MM.1S (cell line): ENCODE results near the gene RPL32.

Experiments
- DNase-seq: peaks from one replicate; pipeline ENCODE4 v3.0.0-alpha.2; 2015
- H2AFZ ChIP-seq: fragments of 300-600 bp; sonication (generic); 2 replicates; pipeline ENCODE4 v1.6.0; 2016; ENCODE audit warnings: antibody characterized with exemption, low read length
- H3F3A ChIP-seq: fragments of 300-600 bp; sonication (generic); 2 replicates; pipeline ENCODE4 v1.6.1; 2016; ENCODE audit warnings: mild to moderate bottlenecking, antibody characterized with exemption, low read length, moderate library complexity, mixed read lengths; ENCODE audit not compliant: insufficient read depth
- H3K27ac ChIP-seq: fragments of 300-600 bp; sonication (generic); 2 replicates; pipeline ENCODE4 v1.5.1; 2016; ENCODE audit warnings: mild to moderate bottlenecking, low read length
- H3K27me3 ChIP-seq: fragments of 300-600 bp; sonication (generic); replicated peaks from 2 replicates; pipeline ENCODE4 v1.6.0; 2016; ENCODE audit warnings: low read length; ENCODE audit not compliant: insufficient read depth
- H3K36me3 ChIP-seq: fragments of 300-600 bp; sonication (generic); replicated peaks from 2 replicates; pipeline ENCODE4 v1.6.1; 2016; ENCODE audit warnings: mild to moderate bottlenecking, low read length, mixed read lengths; ENCODE audit not compliant: insufficient read depth
- H3K4me1 ChIP-seq: fragments of 300-600 bp; sonication (generic); 2 replicates; pipeline ENCODE4 v1.6.1; 2016; ENCODE audit warnings: low read length, mixed read lengths
- H3K4me2 ChIP-seq: fragments of 300-600 bp; sonication (generic); 2 replicates; pipeline ENCODE4 v1.6.0; 2016; ENCODE audit warnings: low read depth, low read length
- H3K4me3 ChIP-seq: fragments of 300-600 bp; sonication (generic); 2 replicates; pipeline ENCODE4 v1.5.1; 2016; ENCODE audit warnings: low read length, mixed read lengths
- H3K79me2 ChIP-seq: fragments of 300-600 bp; sonication (generic); 2 replicates; pipeline ENCODE4 v1.6.1; 2016; ENCODE audit warnings: mixed run types, low read length, mixed read lengths
- H3K9ac ChIP-seq: fragments of 300-600 bp; sonication (generic); 2 replicates; pipeline ENCODE4 v1.6.1; 2016; ENCODE audit warnings: low read length, mixed read lengths
- H3K9me2 ChIP-seq: fragments of 300-600 bp; sonication (generic); replicated peaks from 2 replicates; pipeline ENCODE4 v1.6.1; 2016; ENCODE audit warnings: mild to moderate bottlenecking, low read length, mixed read lengths; ENCODE audit not compliant: insufficient read depth
- H3K9me3 ChIP-seq: fragments of 300-600 bp; sonication (generic); replicated peaks from 2 replicates; pipeline ENCODE4 v1.6.1; 2016; ENCODE audit warnings: mild to moderate bottlenecking, low read length, mixed read lengths; ENCODE audit not compliant: insufficient read depth
- H4K20me1 ChIP-seq: fragments of 300-600 bp; sonication (generic); 2 replicates; pipeline ENCODE4 v1.6.1; 2016; ENCODE audit warnings: mild to moderate bottlenecking, low read length, moderate library complexity, mixed read lengths; ENCODE audit not compliant: insufficient read depth
- EZH2 ChIP-seq: fragments of 300-600 bp; sonication (generic); optimal IDR thresholded peaks from 2 replicates; pipeline ENCODE3; 2017; ENCODE audit warnings: low read depth, mild to moderate bottlenecking, antibody characterized with exemption, low read length, mixed read lengths
- EZH2phosphoT487 ChIP-seq: fragments of 300-600 bp; sonication (generic); IDR thresholded peaks from 2 replicates; pipeline ENCODE4 v1.6.1; 2018; ENCODE audit warnings: antibody characterized with exemption, low read length
- TF ChIP-seq, protein P1 (sequence below): fragments of 300-600 bp; sonication (generic); IDR thresholded peaks from 2 replicates; pipeline ENCODE4 v1.5.1; 2016; ENCODE audit warnings: antibody characterized with exemption, low read length, mixed read lengths

RPL32 gene

GRCh38 chr3:12835052-12835665 lies 6.2 kb downstream of the RPL32 start:
- peaks cover 45% of the 10 kb centered on the region for H3K79me2 ChIP-seq

GRCh38 chr3:12833222-12834161 lies 7.9 kb downstream of the RPL32 start:
- Histone ChIP-seq H3K36me3 (peaks cover 36% of the 10 kb centered on the region), H3K27me3 (no peaks in the 10 kb centered on the region), H3F3A (peaks cover 47% of the 10 kb centered on the region), H3K9me2 (no peaks in the 10 kb centered on the region), H3K4me2 (no peak overlapping the region), H3K4me1 (0 out of 2 replicates have a peak, but pooled peaks cover 4% of the 10 kb centered on the region), H3K4me3 (no peak overlapping the region), H3K79me2 (peaks cover 28% of the 10 kb centered on the region), H2AFZ (no peak overlapping the region), H3K27ac (no peak overlapping the region), H4K20me1 (peaks cover 31% of the 10 kb centered on the region), H3K9ac (no peak overlapping the region), H3K9me3 (no peaks in the 10 kb centered on the region)
- DNase-seq = no peak
- TF ChIP-seq, protein P1, sequence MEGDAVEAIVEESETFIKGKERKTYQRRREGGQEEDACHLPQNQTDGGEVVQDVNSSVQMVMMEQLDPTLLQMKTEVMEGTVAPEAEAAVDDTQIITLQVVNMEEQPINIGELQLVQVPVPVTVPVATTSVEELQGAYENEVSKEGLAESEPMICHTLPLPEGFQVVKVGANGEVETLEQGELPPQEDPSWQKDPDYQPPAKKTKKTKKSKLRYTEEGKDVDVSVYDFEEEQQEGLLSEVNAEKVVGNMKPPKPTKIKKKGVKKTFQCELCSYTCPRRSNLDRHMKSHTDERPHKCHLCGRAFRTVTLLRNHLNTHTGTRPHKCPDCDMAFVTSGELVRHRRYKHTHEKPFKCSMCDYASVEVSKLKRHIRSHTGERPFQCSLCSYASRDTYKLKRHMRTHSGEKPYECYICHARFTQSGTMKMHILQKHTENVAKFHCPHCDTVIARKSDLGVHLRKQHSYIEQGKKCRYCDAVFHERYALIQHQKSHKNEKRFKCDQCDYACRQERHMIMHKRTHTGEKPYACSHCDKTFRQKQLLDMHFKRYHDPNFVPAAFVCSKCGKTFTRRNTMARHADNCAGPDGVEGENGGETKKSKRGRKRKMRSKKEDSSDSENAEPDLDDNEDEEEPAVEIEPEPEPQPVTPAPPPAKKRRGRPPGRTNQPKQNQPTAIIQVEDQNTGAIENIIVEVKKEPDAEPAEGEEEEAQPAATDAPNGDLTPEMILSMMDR = no peak
- TF ChIP-seq EZH2 (no peak), EZH2phosphoT487 (no peak)

More at GRCh38 chr3:12835052-12835665, 6.2 kb downstream of the RPL32 start:
- H3K4me1 ChIP-seq = peaks cover 16% of the 10 kb centered on the region; the same call in 1 of the 2 replicates
- H3K9me2 ChIP-seq = no peaks in the 10 kb centered on the region
- no peak overlapping the region for H3K4me3 ChIP-seq
- TF ChIP-seq EZH2phosphoT487 = no peak
- TF ChIP-seq EZH2 = no peak
- TF ChIP-seq, protein P1 = no peak
- no peaks in the 10 kb centered on the region for H3K27me3 ChIP-seq
- H3K27ac ChIP-seq = no peak overlapping the region
- H3K9me3 ChIP-seq = no peaks in the 10 kb centered on the region
- no peak for DNase-seq
- H3K36me3 ChIP-seq = peaks cover 43% of the 10 kb centered on the region
- peaks cover 48% of the 10 kb centered on the region for H3F3A ChIP-seq
- no peak overlapping the region for H3K9ac ChIP-seq
- peaks cover 43% of the 10 kb centered on the region for H4K20me1 ChIP-seq
- no peak overlapping the region for H2AFZ ChIP-seq
- no peak overlapping the region for H3K4me2 ChIP-seq

DNA sequence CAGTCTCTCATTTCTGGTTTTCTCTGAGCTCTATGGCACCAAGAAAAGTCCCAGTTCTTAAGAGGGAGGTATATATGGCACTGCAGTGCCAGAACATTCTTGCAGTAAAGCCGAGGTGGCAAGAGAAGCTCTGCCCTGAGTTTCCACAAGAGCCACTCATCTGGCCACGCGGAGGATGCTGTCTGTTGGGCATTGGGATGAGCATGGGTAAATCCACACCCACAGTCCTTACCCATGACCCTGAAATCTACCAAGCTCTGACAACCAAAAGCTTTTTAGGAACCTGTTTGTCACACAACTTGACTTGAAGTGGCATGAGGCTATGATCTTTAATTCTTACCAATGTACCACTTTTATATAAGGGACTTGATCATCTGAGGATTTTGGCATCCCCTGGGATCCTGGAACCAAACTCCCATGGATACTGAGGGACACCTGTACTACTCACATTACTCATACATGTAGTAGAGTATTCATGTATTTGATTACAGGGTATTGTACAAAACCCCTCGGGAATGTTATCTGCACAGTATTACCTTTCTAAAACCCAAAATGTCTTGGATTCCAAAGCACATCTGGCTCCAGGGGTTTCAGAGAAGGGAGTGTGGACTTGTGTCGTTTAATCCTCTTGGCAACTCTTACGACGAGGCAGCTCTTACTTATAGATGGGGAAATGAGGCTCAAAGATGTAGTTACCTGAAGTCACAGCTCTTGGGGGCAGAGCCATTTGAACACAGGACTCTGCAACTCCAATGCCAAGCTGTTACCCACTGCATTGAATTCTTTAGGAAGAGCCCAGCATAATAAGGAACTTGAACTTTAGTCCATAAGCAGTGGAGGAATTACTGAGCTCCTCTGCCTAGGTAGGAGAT lies 8.8 kb downstream of the RPL32 start:
- no peaks in the 10 kb centered on the region for H3K4me1 ChIP-seq
- no peaks in the 10 kb centered on the region for H3K9me2 ChIP-seq
- H3K36me3 ChIP-seq = peaks cover 34% of the 10 kb centered on the region
- H3K4me3 ChIP-seq = no peak overlapping the region
- H3K79me2 ChIP-seq = peaks cover 19% of the 10 kb centered on the region
- no peak overlapping the region for H3K27ac ChIP-seq
- H3K4me2 ChIP-seq = no peak overlapping the region
- H3K9me3 ChIP-seq = no peaks in the 10 kb centered on the region
- TF ChIP-seq, protein P1 = no peak
- TF ChIP-seq EZH2 = no peak
- no peak for TF ChIP-seq EZH2phosphoT487
- no peak overlapping the region for H2AFZ ChIP-seq
- no peaks in the 10 kb centered on the region for H3K27me3 ChIP-seq
- H3K9ac ChIP-seq = no peak overlapping the region
- peaks cover 22% of the 10 kb centered on the region for H4K20me1 ChIP-seq
- H3F3A ChIP-seq = peaks cover 45% of the 10 kb centered on the region
- DNase-seq = no peak
